Measurements from ENCODE around the gene GGA3. TPM values are rescaled to one million over a fixed set of nuclear protein-coding genes. Genes with fewer than 3 reads are reported as not detected.
A peak's percentile ranks its signal among the peaks of the same experiment; 100 is the strongest.
"Not testable (repeated sequence)": the region's sequence is repeated elsewhere in the genome, so short reads cannot be mapped to it uniquely, and the experiment has no call there.

The GGA3 gene
- total and polyA plus RNA-seq, 10 donors, result 14.1 to 73.7 (median 45.5) TPM

DNA sequence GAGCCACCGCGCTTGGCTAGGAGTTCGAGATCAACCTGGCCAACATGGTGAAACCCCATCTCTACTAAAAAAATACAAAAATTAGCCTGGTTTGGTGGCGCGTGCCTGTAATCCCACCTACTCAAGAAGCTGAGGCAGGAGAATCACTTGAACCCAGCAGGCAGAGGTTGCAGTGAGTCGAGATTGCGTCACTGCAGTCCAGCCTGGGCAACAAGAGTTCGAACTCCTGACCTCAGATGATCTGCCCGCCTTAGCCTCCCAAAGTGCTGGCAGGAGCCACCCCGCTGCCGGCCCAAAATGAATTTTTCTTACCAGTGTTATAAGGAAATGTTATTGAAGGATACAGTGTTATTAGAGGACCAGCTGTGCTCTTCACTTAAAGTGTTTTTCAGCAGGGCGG, 53.6 kb downstream of the GGA3 start:
- Histone ChIP-seq H3K27ac (no peak overlapping the region), H3K9me3 (no peaks in the 10 kb centered on the region), H3K4me1 (peaks cover 17 to 37% (median 29%) of the 10 kb centered on the region in 6 donors), H3K4me3 (no peak overlapping the region), H3K36me3 (peaks cover 2 to 51% (median 42%) of the 10 kb centered on the region in 6 donors), H3K27me3 (replicated peaks in 1 of 7) (no peaks in the 10 kb centered on the region)
- intact Hi-C loops (cut with DNase I; ENCODE audit: low total_unique reads), result loop anchor here (10.0 kb wide), 1 partner anchor 243 kb away; no protein-coding TSS in a partner anchor
- DNase-seq, result no peak
- WGBS, 5 donors, result 83 to 89% (median 85%) methylated on average over 12 of the region's 12 CpGs
- TF ChIP-seq POLR2A (IDR thresholded peaks at IDR 0.05), result no peak
- TF ChIP-seq, protein P1, sequence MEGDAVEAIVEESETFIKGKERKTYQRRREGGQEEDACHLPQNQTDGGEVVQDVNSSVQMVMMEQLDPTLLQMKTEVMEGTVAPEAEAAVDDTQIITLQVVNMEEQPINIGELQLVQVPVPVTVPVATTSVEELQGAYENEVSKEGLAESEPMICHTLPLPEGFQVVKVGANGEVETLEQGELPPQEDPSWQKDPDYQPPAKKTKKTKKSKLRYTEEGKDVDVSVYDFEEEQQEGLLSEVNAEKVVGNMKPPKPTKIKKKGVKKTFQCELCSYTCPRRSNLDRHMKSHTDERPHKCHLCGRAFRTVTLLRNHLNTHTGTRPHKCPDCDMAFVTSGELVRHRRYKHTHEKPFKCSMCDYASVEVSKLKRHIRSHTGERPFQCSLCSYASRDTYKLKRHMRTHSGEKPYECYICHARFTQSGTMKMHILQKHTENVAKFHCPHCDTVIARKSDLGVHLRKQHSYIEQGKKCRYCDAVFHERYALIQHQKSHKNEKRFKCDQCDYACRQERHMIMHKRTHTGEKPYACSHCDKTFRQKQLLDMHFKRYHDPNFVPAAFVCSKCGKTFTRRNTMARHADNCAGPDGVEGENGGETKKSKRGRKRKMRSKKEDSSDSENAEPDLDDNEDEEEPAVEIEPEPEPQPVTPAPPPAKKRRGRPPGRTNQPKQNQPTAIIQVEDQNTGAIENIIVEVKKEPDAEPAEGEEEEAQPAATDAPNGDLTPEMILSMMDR (IDR thresholded peaks at IDR 0.05 in 8 of 11, conservative IDR thresholded peaks at IDR 0.05 in 3 of 11), result no peak
- TF ChIP-seq POLR2AphosphoS5 (IDR thresholded peaks at IDR 0.05), result no peak

DNA sequence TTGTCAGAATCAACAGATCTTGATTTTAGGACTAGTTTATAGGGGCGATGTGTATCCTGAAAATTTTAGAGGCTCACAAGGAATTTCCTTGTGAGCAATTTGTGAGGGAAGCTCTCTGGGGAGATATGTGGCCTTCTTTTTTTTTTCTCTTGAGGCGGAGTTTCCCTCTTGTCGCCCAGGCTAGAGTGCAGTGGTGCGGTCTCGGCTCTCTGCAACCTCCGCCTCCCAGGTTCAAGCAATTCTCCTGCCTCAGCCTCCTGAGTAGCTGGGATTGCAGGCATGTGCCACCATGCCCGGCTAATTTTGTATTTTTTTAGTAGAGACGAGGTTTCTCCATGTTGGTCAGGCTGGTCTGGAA, 54.4 kb downstream of the GGA3 start:
- intact Hi-C loops (cut with DNase I; ENCODE audit: low total_unique reads), result loop anchor here (10.0 kb wide), 1 partner anchor 242 kb away; no protein-coding TSS in a partner anchor
- 77 to 89% (median 81%) methylated on average over 8 of the region's 8 CpGs for WGBS, 5 donors
- peak overlapping the region in 3 of 8 donors; percentile 69 to 87 (median 78) for H3K4me3 ChIP-seq

DNA sequence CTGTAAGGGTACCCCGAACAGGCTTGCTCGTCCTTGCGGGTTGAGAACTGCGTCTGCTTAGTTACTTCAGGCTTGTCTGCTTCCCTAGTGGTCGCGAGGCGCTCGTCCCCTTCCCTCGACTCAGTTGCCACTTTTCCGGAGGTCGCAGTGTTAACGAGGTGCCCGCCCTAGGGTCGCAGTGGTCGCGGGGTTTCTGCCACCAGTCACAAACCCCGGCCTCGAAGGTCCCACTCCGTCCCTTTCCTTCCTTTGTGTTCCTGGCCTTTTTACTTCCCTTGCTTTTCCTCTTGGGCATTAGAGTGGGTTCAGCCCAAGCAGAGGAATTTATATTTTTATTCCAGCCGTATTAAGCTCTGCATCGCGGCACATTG, 55.6 kb downstream of the GGA3 start:
- intact Hi-C loops (cut with DNase I; ENCODE audit: low total_unique reads), result loop anchor here (10.0 kb wide), 1 partner anchor 241 kb away; no protein-coding TSS in a partner anchor
- Histone ChIP-seq H3K27ac (peak overlapping the region; percentile 93 to 99 (median 96)), H3K9me3 (no peaks in the 10 kb centered on the region), H3K4me3 (peak overlapping the region; percentile 69 to 99 (median 82)), H3K4me1 (peaks cover 17 to 43% (median 31%) of the 10 kb centered on the region in 6 donors), H3K36me3 (peaks cover 0 to 32% (median 23%) of the 10 kb centered on the region in 6 donors), H3K27me3 (replicated peaks in 1 of 7) (no peaks in the 10 kb centered on the region)
- TF ChIP-seq POLR2AphosphoS5 (IDR thresholded peaks at IDR 0.05) (no peak), POLR2A (IDR thresholded peaks at IDR 0.05) (no peak)
- TF ChIP-seq, protein P1 (IDR thresholded peaks at IDR 0.05 in 8 of 11, conservative IDR thresholded peaks at IDR 0.05 in 3 of 11), result no peak
- 0 to 1% (median 0%) methylated on average over 19 to 22 of the region's 22 CpGs for WGBS, 5 donors
- no peak for DNase-seq

More for the DNA sequence above, 54.4 kb downstream of the GGA3 start:
- H3K36me3 ChIP-seq, result peaks cover 0 to 44% (median 35%) of the 10 kb centered on the region in 6 donors
- peaks cover 17 to 38% (median 29%) of the 10 kb centered on the region in 6 donors for H3K4me1 ChIP-seq
- not testable (repeated sequence) for DNase-seq; H3K9me3 ChIP-seq; H3K27me3 ChIP-seq (replicated peaks in 1 of 7); H3K27ac ChIP-seq

DNA sequence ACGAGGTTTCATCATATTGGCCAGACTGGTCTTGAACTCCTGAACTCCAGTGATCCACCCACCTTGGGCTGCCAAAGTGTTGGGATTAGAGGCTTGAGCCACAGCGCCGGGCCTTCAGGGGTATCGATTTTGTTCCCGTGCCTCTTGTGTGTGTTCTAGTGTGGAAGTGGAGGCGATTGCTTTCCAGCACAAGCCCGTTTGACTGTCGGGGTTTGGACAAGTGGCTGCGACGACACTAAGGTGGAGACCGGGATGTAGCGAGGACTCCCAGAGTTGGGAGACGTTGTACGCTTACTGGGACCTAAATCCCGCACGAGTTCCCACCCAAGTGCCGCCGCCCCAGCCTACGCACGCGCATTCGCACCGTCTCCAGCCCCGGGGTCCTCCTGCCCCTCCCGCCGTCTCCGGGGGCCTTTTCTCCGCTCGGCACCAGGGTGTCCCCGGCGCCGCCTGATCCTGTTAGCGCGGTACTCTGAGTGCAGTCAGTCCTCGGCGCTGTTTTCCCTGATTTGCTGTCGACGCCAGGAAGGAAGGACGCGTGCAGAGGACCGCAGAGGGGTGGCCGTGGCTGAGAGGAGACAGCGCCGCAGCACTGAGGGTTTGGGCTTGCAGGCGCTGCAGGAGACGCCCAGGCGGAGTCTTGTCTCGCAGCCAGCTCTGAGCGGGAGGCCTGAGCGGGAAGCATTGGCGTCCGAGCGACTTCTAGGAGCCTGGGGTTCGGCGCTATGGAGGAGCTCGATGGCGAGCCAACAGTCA, 56.2 kb downstream of the GGA3 start, which contains the start of gene NUP85:
Gene NUP85 (plus strand): TSS at position 643 of the 756 bp plus-strand sequence. CDS start 83 bp downstream, at position 726.
- peak; percentile 97 for DNase-seq
- H3K4me3 ChIP-seq, result peak within 1 kb of the TSS; percentile 69 to 99 (median 82)
- 0% methylated on average over 49 to 57 of the region's 57 CpGs for WGBS, 5 donors
- intact Hi-C loops (cut with DNase I; ENCODE audit: low total_unique reads), result loop anchor here (10.0 kb wide), 1 partner anchor 240 kb away; no protein-coding TSS in a partner anchor
- H3K4me1 ChIP-seq, result peaks cover 17 to 43% (median 31%) of the 10 kb centered on the region in 6 donors
- no peaks in the 10 kb centered on the region for H3K9me3 ChIP-seq
- TF ChIP-seq POLR2AphosphoS5 (IDR thresholded peaks at IDR 0.05), result peak; percentile 89 to 91 (median 89)
- TF ChIP-seq POLR2A (IDR thresholded peaks at IDR 0.05), result peak in 2 of 3 donors; percentile 17 to 48
- TF ChIP-seq, protein P1 (IDR thresholded peaks at IDR 0.05 in 8 of 11, conservative IDR thresholded peaks at IDR 0.05 in 3 of 11), result peak in 3 of 11 experiments; percentile 12 to 30 (median 14)
- H3K36me3 ChIP-seq, result peaks cover 0 to 26% (median 17%) of the 10 kb centered on the region in 6 donors
- no peaks in the 10 kb centered on the region for H3K27me3 ChIP-seq (replicated peaks in 1 of 7)
- H3K27ac ChIP-seq, result peak within 1 kb of the TSS; percentile 93 to 99 (median 96)
